Measurements from ENCODE around the gene HSPB1.
"Not testable (repeated sequence)": the region's sequence is repeated elsewhere in the genome, so short reads cannot be mapped to it uniquely, and the experiment has no call there.

HSPB1 gene

DNA sequence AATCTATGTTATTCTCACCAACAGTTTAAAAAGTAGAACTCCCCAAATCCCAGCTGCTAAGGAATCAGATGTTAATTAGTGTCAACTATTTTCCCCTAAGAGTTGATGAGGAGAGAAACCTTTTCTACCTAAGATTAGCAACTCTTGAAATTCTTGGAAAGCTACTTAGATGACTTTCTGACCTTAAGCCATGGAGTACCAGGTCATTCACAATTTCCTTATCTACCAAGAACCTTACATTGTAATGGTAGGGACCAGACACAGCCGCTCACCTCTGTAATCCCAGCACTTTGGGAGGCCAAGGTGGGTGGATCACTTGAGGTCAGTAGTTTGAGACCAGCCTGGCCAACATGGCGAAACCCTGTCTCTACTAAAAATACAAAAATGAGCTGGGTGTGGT is 32.9 kb downstream of the HSPB1 start:
- not testable (repeated sequence) for DNase-seq

DNA sequence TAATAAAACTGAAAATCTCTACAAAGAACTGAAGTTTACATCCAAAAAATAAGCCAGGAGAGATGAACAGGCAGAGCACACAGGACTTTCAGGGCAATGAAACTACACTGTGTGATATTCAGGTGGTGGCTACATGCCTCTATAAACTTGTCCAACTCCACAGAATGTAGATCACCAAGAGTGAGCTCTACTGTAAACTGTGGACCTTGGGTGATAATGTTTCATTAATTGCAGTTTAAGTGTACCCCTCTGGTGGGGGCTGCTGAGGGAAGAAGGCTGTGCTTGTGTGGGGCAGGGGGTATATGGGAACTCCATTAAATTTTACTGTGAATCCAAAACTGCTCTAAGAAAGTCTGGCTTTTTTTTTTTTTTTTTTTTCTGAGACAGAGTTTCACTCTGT is 33.6 kb downstream of the HSPB1 start:
- DNase-seq: no peak

DNA sequence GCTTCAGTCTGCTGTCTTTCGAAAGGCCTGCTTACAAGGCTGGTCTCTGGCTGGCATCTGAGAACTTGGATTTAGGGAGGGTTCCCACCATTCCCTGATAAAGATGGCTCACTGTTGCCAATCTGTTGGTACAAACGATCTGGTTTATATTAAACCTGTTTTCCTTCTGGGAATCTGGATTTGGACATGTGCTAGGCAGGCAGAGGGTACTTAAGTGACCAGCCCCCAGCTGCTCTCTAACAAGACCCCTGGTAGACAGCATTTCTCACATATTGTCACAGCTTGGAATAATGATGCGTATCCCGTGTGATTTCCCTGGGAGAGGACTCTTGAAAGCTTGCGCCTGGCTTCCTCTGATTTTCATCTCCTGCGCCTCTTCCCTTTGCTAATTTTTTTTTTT is 34.7 kb downstream of the HSPB1 start:
- no peak for DNase-seq

DNA sequence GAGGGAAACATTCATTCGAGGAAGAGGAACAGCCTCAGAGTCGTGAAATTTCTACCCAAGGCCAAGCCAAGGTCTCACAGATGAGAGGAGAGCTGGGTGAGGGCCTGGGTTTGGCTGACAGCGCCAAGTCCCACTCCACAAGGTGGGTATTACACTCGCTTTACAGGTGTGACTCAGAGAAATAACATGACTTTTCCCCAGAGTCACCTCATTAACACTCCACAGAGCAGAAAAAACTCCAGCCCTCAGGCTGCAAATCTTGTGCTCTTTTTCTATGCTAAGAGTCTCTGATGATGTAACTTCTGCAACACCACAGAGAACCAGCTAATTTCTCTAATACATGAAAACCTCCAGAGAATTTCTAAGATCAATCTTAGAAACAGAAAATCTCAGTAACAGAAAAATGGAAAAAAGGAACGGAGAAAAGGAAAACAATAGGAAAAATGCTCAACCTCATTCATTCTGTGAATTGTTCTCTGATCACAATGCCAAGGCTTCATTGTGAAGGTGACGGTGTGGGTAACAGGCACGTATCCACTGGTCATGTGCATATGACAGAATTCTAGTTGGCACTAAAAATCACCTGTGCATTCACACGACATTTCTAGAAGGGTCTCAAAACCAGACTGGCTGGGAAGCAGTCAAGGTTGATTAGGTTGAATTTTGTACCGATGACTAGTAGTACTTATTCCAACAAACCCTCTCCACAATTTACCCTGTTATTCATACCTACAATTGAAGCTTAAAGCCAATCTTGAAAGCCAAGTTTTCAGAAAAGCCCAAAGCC is 36.0 kb downstream of the HSPB1 start:
- DNase-seq: peak; percentile 64

DNA sequence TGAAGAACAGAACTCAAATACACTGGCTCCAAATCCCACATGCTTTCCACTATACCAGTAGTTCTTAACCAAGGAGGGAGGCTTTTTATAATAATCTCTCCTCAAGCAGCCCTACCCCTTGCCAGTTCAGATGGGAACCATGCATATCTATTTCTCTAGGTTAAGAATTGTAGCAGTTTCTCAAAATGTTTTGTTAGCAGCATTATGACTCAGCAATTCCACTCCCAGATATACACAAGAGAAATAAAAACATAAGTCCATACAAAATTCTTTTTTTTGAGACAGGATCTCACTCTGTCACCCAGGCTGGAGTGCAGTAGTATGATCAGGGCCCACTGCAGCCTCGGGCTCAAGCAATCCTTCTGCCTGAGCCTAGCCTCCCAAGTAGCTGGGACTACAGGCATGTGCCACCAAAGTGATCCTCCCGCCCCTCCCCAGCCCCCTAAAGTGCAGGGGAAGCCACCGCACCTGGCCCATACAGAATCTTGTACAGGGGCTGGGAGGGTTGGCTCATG is 38.2 kb downstream of the HSPB1 start:
- DNase-seq: no peak

DNA sequence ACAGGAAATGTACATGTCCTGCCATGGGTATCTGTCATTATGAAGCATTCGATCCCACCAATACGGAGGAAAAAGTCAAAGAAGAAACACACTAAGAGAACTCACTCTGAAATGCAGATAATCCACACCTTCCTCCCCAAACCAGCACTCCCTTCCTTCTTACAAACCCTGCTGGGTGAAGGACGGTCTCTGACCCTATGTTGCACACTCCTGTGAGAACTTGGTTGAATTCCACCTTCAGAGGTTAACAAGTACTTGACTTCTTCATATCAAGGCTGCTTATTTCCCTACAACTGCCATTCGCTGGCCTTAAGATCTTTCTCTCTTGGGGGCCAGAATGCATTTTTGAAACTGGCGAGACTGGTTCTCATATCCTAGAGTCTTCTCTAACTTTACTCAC is 39.7 kb downstream of the HSPB1 start:
- no peak for DNase-seq

DNA sequence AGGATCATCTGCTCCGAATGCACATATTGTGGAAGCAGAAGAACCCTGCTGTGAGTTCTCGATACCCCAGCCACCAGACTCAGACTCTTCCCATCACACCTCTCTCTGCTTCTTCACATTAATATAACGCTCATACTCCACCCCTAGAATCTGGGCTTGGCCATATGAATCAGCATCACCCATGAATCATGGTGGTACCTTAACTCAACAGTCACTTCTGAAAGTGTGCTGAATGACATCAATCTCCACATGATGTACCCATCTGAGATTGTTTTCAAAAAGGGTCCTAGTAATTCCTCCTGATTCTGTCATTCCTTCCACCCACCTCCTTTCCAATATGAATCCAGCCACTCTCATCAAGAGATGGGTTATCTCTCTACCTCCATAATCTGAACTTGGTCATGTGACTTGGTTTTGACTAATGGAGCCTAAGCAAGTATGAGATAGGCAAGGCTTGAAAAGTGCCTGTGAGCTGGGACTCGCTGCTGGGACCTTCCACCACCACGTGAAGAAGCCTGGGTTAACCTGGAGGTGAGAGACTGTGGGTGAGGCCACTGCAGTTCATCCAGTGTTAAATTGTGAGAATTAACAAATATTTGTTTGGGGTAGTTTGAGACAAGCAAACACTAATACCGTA is 40.9 kb downstream of the HSPB1 start:
- no peak for DNase-seq

DNA sequence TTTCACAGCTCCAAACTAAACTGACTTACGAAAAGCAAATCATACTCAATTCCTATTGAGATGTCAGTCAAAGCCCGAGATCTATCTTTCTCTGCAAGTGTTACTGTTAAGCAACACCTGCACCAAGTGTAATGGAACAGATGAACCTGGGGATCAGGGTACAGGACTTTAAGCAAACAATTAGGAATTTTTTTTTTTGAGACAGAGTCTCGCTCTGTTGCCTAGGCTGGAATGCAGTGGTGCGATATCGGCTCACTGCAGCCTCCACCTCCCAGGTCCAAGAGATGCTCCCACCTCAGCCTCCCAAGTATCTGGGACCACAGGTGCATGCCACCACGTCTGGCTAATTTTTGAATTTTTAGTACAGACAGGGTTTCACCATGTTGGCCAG is 41.5 kb downstream of the HSPB1 start:
- no peak for DNase-seq

DNA sequence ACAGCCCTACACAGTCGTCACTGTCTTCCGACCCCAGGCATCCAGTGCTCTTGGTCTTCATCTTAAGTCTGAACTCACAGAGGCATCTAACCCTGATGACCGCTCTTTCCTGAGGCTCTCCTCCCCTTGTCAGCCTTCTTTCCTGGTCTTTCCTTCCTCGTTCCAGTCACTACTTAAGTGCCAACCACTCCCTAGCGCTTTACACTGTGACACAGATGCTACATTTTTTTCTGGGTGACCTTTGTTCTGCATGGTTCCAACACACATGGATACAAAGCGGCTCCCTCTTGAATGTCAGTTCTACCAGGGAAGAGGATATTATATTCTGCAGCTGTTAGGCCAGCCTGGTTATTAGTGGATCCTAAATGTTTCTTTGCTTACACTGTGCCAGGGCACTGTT is 43.6 kb downstream of the HSPB1 start:
- no peak for DNase-seq

DNA sequence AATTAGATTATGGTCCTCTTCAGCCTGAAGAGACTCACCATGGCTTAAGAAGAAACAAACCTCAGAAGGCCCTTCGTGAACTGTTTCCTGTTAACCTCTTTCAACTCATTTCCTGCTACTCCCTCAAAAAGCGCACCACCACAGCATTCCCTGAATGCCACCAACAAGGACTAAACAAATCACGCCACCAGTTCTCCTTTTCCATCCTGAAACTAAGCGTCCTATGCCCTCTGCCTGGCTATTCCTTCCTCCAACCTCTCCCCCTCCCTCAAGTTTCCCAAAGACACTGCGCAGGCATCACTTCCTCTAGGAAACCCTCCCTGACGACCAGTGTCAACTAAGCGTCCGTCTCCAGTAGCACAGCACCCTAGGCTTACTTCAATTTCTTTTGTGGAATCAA is 44.3 kb downstream of the HSPB1 start:
- DNase-seq: no peak

DNA sequence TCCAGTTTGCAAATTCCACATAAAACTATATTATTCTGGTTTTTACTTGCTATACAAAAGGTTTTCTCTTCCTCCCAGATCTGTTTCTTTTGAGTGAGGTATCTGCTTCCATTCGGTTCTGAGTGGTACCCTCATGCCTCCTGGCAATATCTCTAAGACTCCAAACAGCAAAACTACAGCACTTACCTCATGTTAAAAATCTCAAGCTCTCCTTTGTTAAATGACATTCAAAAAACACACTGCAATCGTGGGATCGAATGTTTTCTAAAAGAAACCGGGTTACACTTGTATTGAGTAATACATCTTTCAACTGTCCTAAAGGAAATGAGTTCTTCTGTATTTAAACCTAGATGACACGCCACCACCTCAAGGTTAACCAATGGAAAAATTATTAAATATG is 45.2 kb downstream of the HSPB1 start:
- DNase-seq: no peak

DNA sequence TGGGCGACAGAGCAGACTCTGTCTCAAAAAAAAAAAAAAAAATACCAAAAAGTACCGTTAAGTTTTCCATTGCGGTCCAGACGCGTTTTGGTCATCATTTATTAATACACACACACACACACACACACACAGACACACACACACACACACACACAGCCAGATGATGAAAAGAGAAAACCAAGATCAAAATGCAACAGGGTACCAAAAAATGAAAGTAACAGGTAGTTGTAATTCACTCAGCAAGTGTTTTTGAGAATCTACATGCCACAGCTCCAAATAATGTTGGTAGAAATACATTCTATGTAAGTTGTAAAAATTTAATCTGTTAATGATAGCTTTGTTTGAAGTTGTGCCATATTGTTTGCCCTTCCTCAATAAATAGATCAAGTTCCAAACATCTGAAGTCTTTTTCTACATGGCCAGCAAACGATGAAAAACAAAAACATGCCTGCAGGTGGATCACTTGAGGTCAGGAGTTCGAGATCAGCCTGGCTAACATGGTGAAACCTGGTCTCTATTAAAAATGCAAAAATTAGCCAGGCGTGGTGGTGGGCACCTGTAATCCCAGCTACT is 46.9 kb downstream of the HSPB1 start:
- no peak for DNase-seq

DNA sequence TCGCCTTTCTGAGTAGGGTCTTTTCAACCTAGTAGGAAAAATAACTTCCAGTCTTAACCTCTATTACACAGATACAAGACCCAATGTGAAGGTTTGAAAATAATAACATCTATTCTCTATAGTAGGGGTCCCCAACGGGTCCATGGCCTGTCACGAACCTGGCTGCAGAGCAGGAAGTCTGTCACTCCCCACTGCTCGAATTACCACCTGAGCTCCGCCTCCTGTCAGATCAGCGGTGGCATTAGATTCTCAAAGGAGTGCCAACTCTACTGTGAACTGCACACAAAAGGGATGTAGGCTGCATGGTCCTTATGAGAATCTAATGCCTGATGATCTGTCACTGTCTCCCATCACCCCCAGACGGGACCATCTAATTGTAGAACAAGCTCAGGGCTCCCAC is 48.9 kb downstream of the HSPB1 start:
- DNase-seq: no peak

DNA sequence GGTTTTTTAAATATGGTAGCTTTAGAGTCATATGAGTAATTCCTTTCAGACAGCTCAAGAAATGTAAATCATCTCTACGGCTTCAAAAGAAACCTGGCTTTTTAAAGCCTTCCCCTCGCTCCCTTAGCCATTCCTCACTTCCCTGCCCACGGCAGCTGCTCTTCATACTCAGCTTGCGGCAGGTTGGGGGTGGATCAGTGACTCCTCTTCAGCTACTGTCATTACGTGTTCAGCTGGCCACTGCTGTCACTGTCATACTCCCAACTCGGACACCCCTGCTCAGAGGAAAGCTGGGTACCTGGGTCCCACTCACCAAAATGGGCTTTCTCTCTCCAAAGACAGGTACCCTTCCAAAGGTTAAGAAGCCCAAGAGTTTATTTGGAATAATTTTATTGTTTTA is 49.7 kb downstream of the HSPB1 start:
- DNase-seq: no peak

DNA sequence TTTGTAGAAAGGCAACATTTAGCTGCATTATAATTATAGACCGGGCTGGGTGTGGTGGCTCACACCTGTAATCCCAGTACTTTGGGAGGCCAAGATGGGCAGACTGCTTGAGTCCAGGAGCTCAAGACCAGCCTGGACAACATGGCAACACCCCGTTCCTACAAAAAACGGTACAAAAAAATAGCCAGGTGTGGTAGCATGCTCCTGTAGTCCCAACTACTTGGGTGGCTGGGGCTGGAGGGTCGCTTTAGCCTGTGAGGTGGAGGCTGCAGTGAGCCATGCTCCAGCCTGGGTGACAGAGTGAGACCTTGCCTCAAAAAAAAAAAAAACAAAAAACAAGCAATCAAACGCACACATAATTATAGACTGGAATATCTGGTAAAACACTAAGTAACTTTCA is 51.3 kb downstream of the HSPB1 start:
- no peak for DNase-seq
